ENCODE data around the gene PITPNB. TPM values are rescaled to one million over a fixed set of nuclear protein-coding genes. Genes with fewer than 3 reads are reported as not detected.

PITPNB gene
- total and polyA plus RNA-seq, 2 experiments from 2014 or later = 50.9 to 56.0 TPM

- Mint-ChIP-seq H3K9me3 (no peaks in the 10 kb centered on the region), H3K27ac (no peak overlapping the region), H3K4me1 (peaks cover 9% of the 10 kb centered on the region), H3K4me3 (no peak overlapping the region), H3K36me3 (ENCODE audit: low read depth) (peaks cover 57% of the 10 kb centered on the region), H3K27me3 (ENCODE audit: insufficient read depth, low read depth, poor library complexity) (no peaks in the 10 kb centered on the region)
- H4K20me1 ChIP-seq (replicated peaks; ENCODE audit: insufficient read depth) = peaks cover 20% of the 10 kb centered on the region
- H3K27me3 ChIP-seq (ENCODE audit: insufficient read depth) = no peaks in the 10 kb centered on the region
- no peaks in the 10 kb centered on the region for H3F3A ChIP-seq (replicated peaks; ENCODE audit: low read depth)
- H3K4me1 ChIP-seq (ENCODE audit: insufficient read depth) = no peaks in the 10 kb centered on the region; the same call in 1 of the 2 replicates
- no peaks in the 10 kb centered on the region for H3K79me2 ChIP-seq (replicated peaks; ENCODE audit: insufficient read depth)
- no peak overlapping the region for H3K27ac ChIP-seq (ENCODE audit: low read depth)
- DNase-seq (ENCODE audit: low spot score) = no peak
- H2AFZ ChIP-seq = no peak overlapping the region
- no peaks in the 10 kb centered on the region for H3K9me2 ChIP-seq (ENCODE audit: insufficient read depth)
- H3K4me3 ChIP-seq = no peak overlapping the region
- no peak for ATAC-seq
- TF ChIP-seq CTCF (conservative IDR thresholded peaks at IDR 0.05; ENCODE audit: low read depth in 2 of 2) (no peak), ETS1 (IDR thresholded peaks at IDR 0.05) (no peak), EZH2phosphoT487 (IDR thresholded peaks at IDR 0.05; ENCODE audit: unreplicated experiment) (no peak), EZH2 (IDR thresholded peaks at IDR 0.05; ENCODE audit: low read depth, unreplicated experiment) (no peak), ZNF114 (CRISPR knock-in tag; IDR thresholded peaks at IDR 0.05) (no peak), JUNB (IDR thresholded peaks at IDR 0.05; ENCODE audit: unreplicated experiment) (no peak), NANOG (IDR thresholded peaks at IDR 0.05; ENCODE audit: borderline replicate concordance) (no peak), POLR2AphosphoS5 (IDR thresholded peaks at IDR 0.05; ENCODE audit: low read depth) (no peak)
- peaks cover 37% of the 10 kb centered on the region for H3K36me3 ChIP-seq (ENCODE audit: insufficient read depth)
- no peak overlapping the region for H3K4me2 ChIP-seq
Measured at GRCh38 chr22:27892064-27892463, 27.0 kb downstream of the PITPNB start.

- ATAC-seq = no peak
- Mint-ChIP-seq H3K27me3 (ENCODE audit: insufficient read depth, low read depth, poor library complexity) (peaks cover 2% of the 10 kb centered on the region), H3K4me1 (peaks cover 32% of the 10 kb centered on the region), H3K36me3 (ENCODE audit: low read depth) (peaks cover 36% of the 10 kb centered on the region), H3K27ac (no peak overlapping the region), H3K9me3 (no peaks in the 10 kb centered on the region), H3K4me3 (no peak overlapping the region)
- no peak overlapping the region for H3K4me3 ChIP-seq
- DNase-seq (ENCODE audit: low spot score) = no peak
- H3K36me3 ChIP-seq (ENCODE audit: insufficient read depth) = peaks cover 15% of the 10 kb centered on the region; the same call in 1 of the 2 replicates
- no peaks in the 10 kb centered on the region; the same call in 1 of the 2 replicates for H3K79me2 ChIP-seq (replicated peaks; ENCODE audit: insufficient read depth)
- H2AFZ ChIP-seq = no peak overlapping the region
- peaks cover 10% of the 10 kb centered on the region for H4K20me1 ChIP-seq (replicated peaks; ENCODE audit: insufficient read depth)
- no peak overlapping the region for H3K4me2 ChIP-seq
- H3K27ac ChIP-seq (ENCODE audit: low read depth) = no peak overlapping the region
- H3K27me3 ChIP-seq (ENCODE audit: insufficient read depth) = no peaks in the 10 kb centered on the region
- H3F3A ChIP-seq (replicated peaks; ENCODE audit: low read depth) = no peaks in the 10 kb centered on the region
- peaks cover 28% of the 10 kb centered on the region for H3K4me1 ChIP-seq (ENCODE audit: insufficient read depth)
- H3K9me2 ChIP-seq (ENCODE audit: insufficient read depth) = no peaks in the 10 kb centered on the region
- TF ChIP-seq ETS1 (IDR thresholded peaks at IDR 0.05) = no peak
- no peak for TF ChIP-seq REST (IDR thresholded peaks at IDR 0.05; ENCODE audit: unreplicated experiment)
Measured at GRCh38 chr22:27888310-27888709, 30.7 kb downstream of the PITPNB start.
